ENCODE results near the gene C1orf159. TPM values are rescaled to one million over a fixed set of nuclear protein-coding genes. Genes with fewer than 3 reads are reported as not detected.
"Not testable (repeated sequence)": the region's sequence is repeated elsewhere in the genome, so short reads cannot be mapped to it uniquely, and the experiment has no call there.

The C1orf159 gene
- total and polyA plus RNA-seq, 3 donors from 2014 or later: 40.7 to 68.3 (median 50.7) TPM

DNA sequence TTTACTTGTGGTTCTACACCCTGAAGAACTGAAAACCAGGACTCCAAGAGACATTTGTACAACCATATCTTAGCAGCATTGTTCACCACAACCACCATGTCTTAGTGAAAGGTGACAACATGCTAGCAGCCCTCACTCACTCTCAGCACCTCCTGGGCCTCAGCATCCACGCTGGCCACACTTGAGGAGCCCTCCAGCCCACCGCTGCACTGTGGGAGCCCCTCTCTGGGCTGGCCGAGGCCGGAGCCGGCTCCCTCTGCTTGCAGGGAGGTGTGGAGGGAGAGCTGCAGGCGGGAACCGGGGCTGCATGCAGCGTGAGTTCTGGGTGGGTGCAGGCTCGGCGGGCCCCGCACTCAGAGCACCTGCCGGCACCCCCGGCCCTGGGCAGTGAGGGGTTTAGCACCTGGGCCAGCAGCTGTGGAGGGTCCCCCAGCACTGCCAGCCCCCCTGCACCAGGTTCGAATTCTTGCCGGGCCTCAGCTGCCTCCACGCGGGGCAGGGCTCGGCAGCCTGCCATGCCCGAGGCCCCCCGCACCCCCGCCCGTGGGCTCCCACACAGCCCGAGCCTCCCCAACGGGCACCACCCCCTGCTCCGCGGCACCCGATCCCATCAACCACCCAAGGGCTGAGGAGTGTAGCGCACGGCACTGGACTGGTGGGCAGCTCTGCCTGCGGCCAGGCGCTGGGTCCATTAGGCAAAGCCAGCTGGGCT is 9.2 kb downstream of the C1orf159 start:
- TF ChIP-seq, protein P1, sequence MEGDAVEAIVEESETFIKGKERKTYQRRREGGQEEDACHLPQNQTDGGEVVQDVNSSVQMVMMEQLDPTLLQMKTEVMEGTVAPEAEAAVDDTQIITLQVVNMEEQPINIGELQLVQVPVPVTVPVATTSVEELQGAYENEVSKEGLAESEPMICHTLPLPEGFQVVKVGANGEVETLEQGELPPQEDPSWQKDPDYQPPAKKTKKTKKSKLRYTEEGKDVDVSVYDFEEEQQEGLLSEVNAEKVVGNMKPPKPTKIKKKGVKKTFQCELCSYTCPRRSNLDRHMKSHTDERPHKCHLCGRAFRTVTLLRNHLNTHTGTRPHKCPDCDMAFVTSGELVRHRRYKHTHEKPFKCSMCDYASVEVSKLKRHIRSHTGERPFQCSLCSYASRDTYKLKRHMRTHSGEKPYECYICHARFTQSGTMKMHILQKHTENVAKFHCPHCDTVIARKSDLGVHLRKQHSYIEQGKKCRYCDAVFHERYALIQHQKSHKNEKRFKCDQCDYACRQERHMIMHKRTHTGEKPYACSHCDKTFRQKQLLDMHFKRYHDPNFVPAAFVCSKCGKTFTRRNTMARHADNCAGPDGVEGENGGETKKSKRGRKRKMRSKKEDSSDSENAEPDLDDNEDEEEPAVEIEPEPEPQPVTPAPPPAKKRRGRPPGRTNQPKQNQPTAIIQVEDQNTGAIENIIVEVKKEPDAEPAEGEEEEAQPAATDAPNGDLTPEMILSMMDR (IDR thresholded peaks at IDR 0.05): no peak
- no peak for TF ChIP-seq POLR2A (IDR thresholded peaks at IDR 0.05)
- Histone ChIP-seq H3K27me3 (no peaks in the 10 kb centered on the region), H3K9me3 (no peaks in the 10 kb centered on the region), H3K36me3 (ENCODE audit: low read depth, missing control alignments) (no peaks in the 10 kb centered on the region), H3K4me3 (no peak overlapping the region), H3K27ac (no peak overlapping the region), H3K4me1 (no peaks in the 10 kb centered on the region)
- DNase-seq: no peak
- WGBS, 2 donors: 87 to 99% methylated on average over 10 to 31 of the region's 31 CpGs
- intact Hi-C loops (cut with DNase I; ENCODE audit: low total_unique reads): no loop called here

DNA sequence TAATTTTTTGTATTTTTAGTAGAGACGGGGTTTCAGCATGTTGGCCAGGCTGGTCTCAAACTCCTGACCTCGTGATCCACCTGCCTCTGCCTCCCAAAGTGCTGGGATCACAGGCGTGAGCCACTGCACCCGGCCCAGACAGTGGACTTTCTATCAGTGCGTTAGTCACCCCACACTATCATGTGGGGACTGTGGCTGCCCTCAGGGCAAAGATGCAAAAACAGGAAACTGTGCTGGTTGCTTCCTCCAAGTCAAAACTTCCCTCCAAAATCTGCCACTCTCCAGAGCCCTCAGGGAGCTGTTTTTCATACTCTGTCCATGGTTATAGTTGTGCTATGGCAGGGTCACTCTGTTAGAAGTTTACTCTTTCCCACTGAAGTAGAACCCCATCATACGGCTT is 11.7 kb downstream of the C1orf159 start:
- H3K27me3 ChIP-seq; H3K27ac ChIP-seq; DNase-seq; H3K9me3 ChIP-seq; H3K4me3 ChIP-seq; H3K4me1 ChIP-seq; H3K36me3 ChIP-seq (ENCODE audit: low read depth, missing control alignments); intact Hi-C loops (cut with DNase I; ENCODE audit: low total_unique reads): not testable (repeated sequence)
- WGBS, 2 donors: 84 to 89% methylated on average over 6 of the region's 6 CpGs

DNA sequence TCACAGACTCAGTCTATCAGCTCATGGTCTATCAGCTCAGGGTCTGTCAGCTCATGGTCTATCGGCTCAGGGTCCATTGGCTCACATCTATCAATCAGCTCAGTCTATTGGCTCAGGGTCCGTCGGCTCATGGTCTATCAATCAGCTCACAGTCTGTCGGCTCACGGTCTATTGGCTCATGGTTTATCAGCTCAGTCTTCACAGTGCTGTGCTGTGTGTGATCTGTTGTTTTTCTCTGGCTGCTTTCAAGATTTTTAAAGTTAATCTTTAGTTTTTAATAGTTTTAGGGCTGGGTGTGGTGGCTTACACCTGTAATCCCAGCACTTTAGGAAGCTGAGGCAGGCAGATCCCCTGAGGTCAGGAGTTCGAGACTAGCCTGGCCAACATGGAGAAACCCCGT is 14.4 kb downstream of the C1orf159 start:
- Histone ChIP-seq H3K36me3 (ENCODE audit: low read depth, missing control alignments) (no peaks in the 10 kb centered on the region), H3K27me3 (no peaks in the 10 kb centered on the region), H3K4me1 (no peaks in the 10 kb centered on the region), H3K4me3 (no peak overlapping the region), H3K27ac (no peak overlapping the region), H3K9me3 (no peaks in the 10 kb centered on the region)
- TF ChIP-seq, protein P1 (IDR thresholded peaks at IDR 0.05): no peak
- intact Hi-C loops (cut with DNase I; ENCODE audit: low total_unique reads): no loop called here
- WGBS, 2 donors: 86 to 89% methylated on average over 7 of the region's 7 CpGs
- no peak for DNase-seq

DNA sequence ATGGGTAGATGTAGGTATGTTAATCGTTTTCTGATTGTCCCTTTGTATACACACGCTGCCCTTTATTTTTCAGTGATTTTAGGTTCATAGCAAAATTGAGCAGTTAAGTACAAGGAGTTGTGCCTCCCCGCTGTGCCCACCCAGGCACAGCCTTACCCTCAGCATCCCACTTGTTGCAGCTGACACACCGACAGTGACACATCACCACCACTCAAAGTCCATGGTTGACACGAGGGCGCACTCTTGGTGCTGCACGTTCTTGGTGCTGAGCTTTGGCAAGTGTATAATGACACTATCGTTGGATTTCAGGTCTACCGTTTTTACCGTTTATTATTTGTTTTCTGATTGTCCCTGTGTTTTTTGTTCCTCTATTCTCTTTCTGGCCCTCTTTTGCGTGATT is 15.6 kb downstream of the C1orf159 start:
- Histone ChIP-seq H3K4me3 (no peak overlapping the region), H3K27me3 (no peaks in the 10 kb centered on the region), H3K9me3 (no peaks in the 10 kb centered on the region), H3K36me3 (ENCODE audit: low read depth, missing control alignments) (no peaks in the 10 kb centered on the region), H3K4me1 (no peaks in the 10 kb centered on the region), H3K27ac (no peak overlapping the region)
- intact Hi-C loops (cut with DNase I; ENCODE audit: low total_unique reads): no loop called here
- TF ChIP-seq, protein P1 (IDR thresholded peaks at IDR 0.05): no peak
- no peak for TF ChIP-seq POLR2A (IDR thresholded peaks at IDR 0.05)
- peak; percentile 8 for DNase-seq
- 91 to 94% methylated on average over 9 to 11 of the region's 11 CpGs for WGBS, 2 donors

DNA sequence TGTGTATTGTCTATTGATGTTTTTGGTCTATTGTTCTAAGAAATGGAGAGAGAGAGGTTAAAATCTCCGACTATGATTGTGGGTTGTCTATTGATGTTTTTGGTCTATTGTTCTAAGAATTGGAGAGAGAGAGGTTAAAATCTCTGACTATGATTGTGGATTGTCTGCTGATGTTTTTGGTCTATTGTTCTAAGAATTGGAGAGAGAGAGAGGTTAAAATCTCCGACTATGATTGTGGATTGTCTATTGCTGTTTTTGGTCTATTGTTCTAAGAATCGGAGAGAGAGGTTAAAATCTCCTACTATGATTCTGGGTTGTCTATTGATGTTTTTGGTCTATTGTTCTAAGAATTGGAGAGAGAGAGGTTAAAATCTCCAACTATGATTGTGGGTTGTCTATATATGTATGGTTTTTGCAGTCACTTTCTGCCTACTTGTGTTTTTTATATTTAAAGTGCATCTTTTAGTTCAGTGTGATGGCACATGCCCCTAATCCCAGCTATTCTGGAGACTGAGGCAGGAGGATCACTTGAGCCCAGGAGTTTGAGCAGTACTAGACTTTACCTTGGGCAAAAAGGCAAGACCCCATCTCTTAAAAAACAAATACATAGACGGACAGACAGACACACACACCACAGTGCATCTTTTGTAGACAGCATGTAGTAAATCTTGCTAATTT is 16.2 kb downstream of the C1orf159 start:
- H3K27ac ChIP-seq: no peak overlapping the region
- H3K9me3 ChIP-seq: no peaks in the 10 kb centered on the region
- WGBS, 2 donors: 77 to 88% methylated on average over 4 of the region's 4 CpGs
- DNase-seq: no peak
- intact Hi-C loops (cut with DNase I; ENCODE audit: low total_unique reads): no loop called here
- no peaks in the 10 kb centered on the region for H3K36me3 ChIP-seq (ENCODE audit: low read depth, missing control alignments)
- TF ChIP-seq, protein P1 (IDR thresholded peaks at IDR 0.05): no peak
- no peak for TF ChIP-seq POLR2A (IDR thresholded peaks at IDR 0.05)
- no peak overlapping the region for H3K4me3 ChIP-seq
- H3K4me1 ChIP-seq: no peaks in the 10 kb centered on the region
- no peaks in the 10 kb centered on the region for H3K27me3 ChIP-seq

Data from testis (tissue), 3 donors.